Ectodermal cell (in vitro differentiated cells): ENCODE measurements around the gene GNE.
A peak's percentile ranks its signal among the peaks of the same experiment; 100 is the strongest.
"Not testable (repeated sequence)": the region's sequence is repeated elsewhere in the genome, so short reads cannot be mapped to it uniquely, and the experiment has no call there.

ENCODE experiments used
- H3K27ac ChIP-seq: 2 replicates; pipeline ENCODE4 v1.7.0; 2013; ENCODE audit warnings: mild to moderate bottlenecking, low read depth, low read length; ENCODE audit not compliant: insufficient read depth, poor library complexity, severe bottlenecking
- H3K27me3 ChIP-seq: 2 replicates; pipeline ENCODE4 v1.7.0; 2013; ENCODE audit warnings: mild to moderate bottlenecking, low read length; ENCODE audit not compliant: insufficient read depth, control insufficient read depth, poor library complexity, severe bottlenecking
- H3K36me3 ChIP-seq: one replicate; pipeline ENCODE4 v1.7.0; 2013; ENCODE audit warnings: low read length; ENCODE audit not compliant: control insufficient read depth, insufficient read depth
- H3K4me1 ChIP-seq: one replicate; pipeline ENCODE4 v1.7.0; 2013; ENCODE audit warnings: low read length; ENCODE audit not compliant: control insufficient read depth, insufficient read depth
- H3K4me3 ChIP-seq: 2 replicates; pipeline ENCODE4 v1.7.0; 2013; ENCODE audit warnings: low read depth, low read length, control low read depth; ENCODE audit not compliant: insufficient read depth
- H3K9me3 ChIP-seq: 2 replicates; pipeline ENCODE4 v1.7.0; 2013; ENCODE audit warnings: mild to moderate bottlenecking, low read length, moderate library complexity; ENCODE audit not compliant: control insufficient read depth
- WGBS, 2 experiments: methylation state at CpG; one replicate each; pipeline ENCODE4 v1.1.7; 2013; ENCODE audit warnings: missing lambda C conversion rate in 2 of 2; 5-methylcytosine and 5-hydroxymethylcytosine counted together

The GNE gene

GRCh38 chr9:36275060-36275459, 16.8 kb upstream of the GNE start:
- Histone ChIP-seq H3K27ac (no peak overlapping the region), H3K4me1 (no peaks in the 10 kb centered on the region), H3K4me3 (no peak overlapping the region), H3K9me3 (no peaks in the 10 kb centered on the region), H3K36me3 (no peaks in the 10 kb centered on the region), H3K27me3 (no peaks in the 10 kb centered on the region)
- WGBS, 2 experiments: 98% methylated on average over 3 of the region's 3 CpGs

- H3K36me3 ChIP-seq, H3K4me1 ChIP-seq, H3K4me3 ChIP-seq, H3K9me3 ChIP-seq, H3K27ac ChIP-seq, H3K27me3 ChIP-seq: not testable (repeated sequence)
- WGBS, 2 experiments: 92% methylated on average over 7 of the region's 7 CpGs
Observed at GRCh38 chr9:36273354-36273753, 15.1 kb upstream of the GNE start.

- Histone ChIP-seq H3K27me3 (no peaks in the 10 kb centered on the region), H3K27ac (no peak overlapping the region), H3K4me3 (no peak overlapping the region), H3K4me1 (no peaks in the 10 kb centered on the region), H3K36me3 (no peaks in the 10 kb centered on the region), H3K9me3 (no peaks in the 10 kb centered on the region)
- 65% methylated on average over 3 of the region's 3 CpGs for WGBS, 2 experiments
Observed at GRCh38 chr9:36268007-36268427, 9.8 kb upstream of the GNE start.

- Histone ChIP-seq H3K9me3 (no peaks in the 10 kb centered on the region), H3K36me3 (no peaks in the 10 kb centered on the region)
Observed at GRCh38 chr9:36264896-36265295, 6.6 kb upstream of the GNE start.

GRCh38 chr9:36263683-36264082, 5.4 kb upstream of the GNE start:
- no peak overlapping the region for H3K4me3 ChIP-seq
- WGBS, 2 experiments: 92 to 93% methylated on average over 2 of the region's 2 CpGs
- no peaks in the 10 kb centered on the region for H3K4me1 ChIP-seq

More at GRCh38 chr9:36264896-36265295, 6.6 kb upstream of the GNE start:
- H3K4me3 ChIP-seq: no peak overlapping the region
- no peak overlapping the region for H3K27ac ChIP-seq
- WGBS, 2 experiments: 94 to 96% methylated on average over 22 of the region's 22 CpGs
- H3K4me1 ChIP-seq: no peaks in the 10 kb centered on the region
- no peaks in the 10 kb centered on the region for H3K27me3 ChIP-seq

GRCh38 chr9:36258996-36259533, 817 bp upstream of the GNE start:
- Histone ChIP-seq H3K27ac (no peak overlapping the region), H3K27me3 (no peaks in the 10 kb centered on the region), H3K9me3 (no peaks in the 10 kb centered on the region), H3K4me1 (no peaks in the 10 kb centered on the region), H3K4me3 (peak overlapping the region; percentile 81), H3K36me3 (no peaks in the 10 kb centered on the region)
- 87 to 91% methylated on average over 7 of the region's 7 CpGs for WGBS, 2 experiments

More at GRCh38 chr9:36263683-36264082, 5.4 kb upstream of the GNE start:
- no peaks in the 10 kb centered on the region for H3K9me3 ChIP-seq
- no peaks in the 10 kb centered on the region for H3K36me3 ChIP-seq
- no peak overlapping the region for H3K27ac ChIP-seq
- H3K27me3 ChIP-seq: no peaks in the 10 kb centered on the region

- no peak overlapping the region for H3K4me3 ChIP-seq
- no peaks in the 10 kb centered on the region for H3K9me3 ChIP-seq
- no peaks in the 10 kb centered on the region for H3K4me1 ChIP-seq
- no peaks in the 10 kb centered on the region for H3K27me3 ChIP-seq
- no peak overlapping the region for H3K27ac ChIP-seq
- WGBS, 2 experiments: 80 to 98% methylated on average over 1 of the region's 1 CpG
- H3K36me3 ChIP-seq: no peaks in the 10 kb centered on the region
Observed at GRCh38 chr9:36251428-36251827, 6.8 kb downstream of the GNE start.

GRCh38 chr9:36250079-36250478, 8.2 kb downstream of the GNE start:
- H3K36me3 ChIP-seq: no peaks in the 10 kb centered on the region
- no peak overlapping the region for H3K4me3 ChIP-seq
- no peak overlapping the region for H3K27ac ChIP-seq
- no peaks in the 10 kb centered on the region for H3K9me3 ChIP-seq
- H3K4me1 ChIP-seq: no peaks in the 10 kb centered on the region
- no peaks in the 10 kb centered on the region for H3K27me3 ChIP-seq
- WGBS, 2 experiments: 91 to 94% methylated on average over 1 of the region's 1 CpG

- 96 to 98% methylated on average over 6 of the region's 6 CpGs for WGBS, 2 experiments
- no peaks in the 10 kb centered on the region for H3K4me1 ChIP-seq
- peaks cover 6% of the 10 kb centered on the region for H3K36me3 ChIP-seq
Observed at GRCh38 chr9:36249189-36249588, 9.1 kb downstream of the GNE start.

GRCh38 chr9:36248061-36248460, 10.2 kb downstream of the GNE start:
- 79 to 88% methylated on average over 6 to 7 of the region's 8 CpGs for WGBS, 2 experiments
- not testable (repeated sequence) for H3K27ac ChIP-seq, H3K36me3 ChIP-seq, H3K27me3 ChIP-seq, H3K9me3 ChIP-seq, H3K4me3 ChIP-seq, H3K4me1 ChIP-seq

More at GRCh38 chr9:36249189-36249588, 9.1 kb downstream of the GNE start:
- Histone ChIP-seq H3K27me3 (no peaks in the 10 kb centered on the region), H3K27ac (no peak overlapping the region), H3K4me3 (no peak overlapping the region), H3K9me3 (no peaks in the 10 kb centered on the region)

- Histone ChIP-seq H3K27ac (no peak overlapping the region), H3K27me3 (no peaks in the 10 kb centered on the region)
- WGBS, 2 experiments: 83 to 95% methylated on average over 3 of the region's 3 CpGs
Observed at GRCh38 chr9:36247356-36247755, 10.9 kb downstream of the GNE start.

More at GRCh38 chr9:36247356-36247755, 10.9 kb downstream of the GNE start:
- Histone ChIP-seq H3K4me3 (no peak overlapping the region), H3K36me3 (peaks cover 10% of the 10 kb centered on the region), H3K4me1 (no peaks in the 10 kb centered on the region), H3K9me3 (no peaks in the 10 kb centered on the region)
